ENCODE data around the gene IL31. TPM values are rescaled to one million over a fixed set of nuclear protein-coding genes. Genes with fewer than 3 reads are reported as not detected.

The IL31 gene
- total RNA-seq, 2 experiments from 2014 or later, result not detected

DNA sequence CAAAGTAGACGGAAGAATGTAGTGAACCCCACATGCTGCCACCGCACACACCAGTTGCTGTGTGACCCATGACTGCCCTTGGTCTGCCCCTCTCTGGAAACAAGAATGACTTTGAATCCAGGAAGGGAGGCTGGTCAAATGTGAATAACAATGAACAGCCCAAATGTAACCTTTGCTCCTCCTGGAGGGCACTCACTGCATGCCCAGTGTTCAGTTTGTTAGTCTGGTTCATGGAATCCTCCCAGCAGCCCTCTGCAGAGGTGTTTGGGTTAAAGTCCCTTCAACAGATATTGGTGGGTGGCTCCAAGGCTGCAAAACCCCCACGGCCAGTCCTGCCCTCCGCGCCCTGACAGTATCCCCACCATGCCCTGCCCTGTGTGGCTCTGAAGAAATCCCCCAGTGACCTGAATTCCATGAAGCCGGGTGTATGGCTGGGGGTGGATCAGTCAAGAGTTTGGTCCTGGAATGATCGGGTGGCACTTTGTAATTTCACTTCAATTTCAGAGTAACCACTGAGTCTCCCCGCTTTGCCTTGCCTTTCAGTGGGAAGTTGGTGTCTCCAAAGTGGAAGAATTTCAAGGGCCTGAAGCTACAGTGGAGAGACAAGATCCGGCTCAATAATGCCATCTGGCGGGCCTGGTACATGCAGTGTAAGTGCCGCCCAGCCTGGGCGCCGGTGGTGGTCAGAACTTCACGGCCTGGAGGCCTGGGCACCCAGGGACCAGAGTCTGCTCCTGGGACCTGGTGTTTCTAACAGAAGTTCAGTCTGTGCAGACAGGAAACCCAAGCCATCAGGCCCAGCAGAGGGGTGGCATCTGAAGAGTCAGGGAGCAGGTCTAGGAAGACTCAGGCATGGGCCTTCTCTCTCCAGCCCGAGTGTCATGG lies 47.1 kb downstream of the IL31 start:
- no peak for TF ChIP-seq EZH2phosphoT487 (IDR thresholded peaks at IDR 0.05; ENCODE audit: borderline replicate concordance, low read depth, low read length)
- TF ChIP-seq, protein P1, sequence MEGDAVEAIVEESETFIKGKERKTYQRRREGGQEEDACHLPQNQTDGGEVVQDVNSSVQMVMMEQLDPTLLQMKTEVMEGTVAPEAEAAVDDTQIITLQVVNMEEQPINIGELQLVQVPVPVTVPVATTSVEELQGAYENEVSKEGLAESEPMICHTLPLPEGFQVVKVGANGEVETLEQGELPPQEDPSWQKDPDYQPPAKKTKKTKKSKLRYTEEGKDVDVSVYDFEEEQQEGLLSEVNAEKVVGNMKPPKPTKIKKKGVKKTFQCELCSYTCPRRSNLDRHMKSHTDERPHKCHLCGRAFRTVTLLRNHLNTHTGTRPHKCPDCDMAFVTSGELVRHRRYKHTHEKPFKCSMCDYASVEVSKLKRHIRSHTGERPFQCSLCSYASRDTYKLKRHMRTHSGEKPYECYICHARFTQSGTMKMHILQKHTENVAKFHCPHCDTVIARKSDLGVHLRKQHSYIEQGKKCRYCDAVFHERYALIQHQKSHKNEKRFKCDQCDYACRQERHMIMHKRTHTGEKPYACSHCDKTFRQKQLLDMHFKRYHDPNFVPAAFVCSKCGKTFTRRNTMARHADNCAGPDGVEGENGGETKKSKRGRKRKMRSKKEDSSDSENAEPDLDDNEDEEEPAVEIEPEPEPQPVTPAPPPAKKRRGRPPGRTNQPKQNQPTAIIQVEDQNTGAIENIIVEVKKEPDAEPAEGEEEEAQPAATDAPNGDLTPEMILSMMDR (conservative IDR thresholded peaks at IDR 0.05; ENCODE audit: low read length), result no peak
- Histone ChIP-seq H3K9me2 (ENCODE audit: insufficient read depth, low read length) (no peaks in the 10 kb centered on the region), H3K4me3 (ENCODE audit: low read depth, low read length, poor library complexity, severe bottlenecking) (no peak overlapping the region), H3K9me3 (ENCODE audit: low read length) (no peaks in the 10 kb centered on the region), H3K79me2 (ENCODE audit: insufficient read depth, low read depth, low read length) (0 out of 2 replicates have a peak, but pooled peaks cover 3% of the 10 kb centered on the region), H3K27ac (ENCODE audit: low read depth, low read length, poor library complexity, severe bottlenecking) (no peak overlapping the region), H2AFZ (ENCODE audit: low read length) (no peak overlapping the region), H4K20me1 (ENCODE audit: insufficient read depth, low read length) (no peaks in the 10 kb centered on the region), H3K36me3 (ENCODE audit: insufficient read depth, low read length) (peaks cover 48% of the 10 kb centered on the region), H3K4me1 (ENCODE audit: insufficient read depth, low read length, poor library complexity, severe bottlenecking) (peaks cover 7% of the 10 kb centered on the region), H3K4me2 (ENCODE audit: low read length) (no peak overlapping the region)
- no peak for DNase-seq (ENCODE audit: low spot score)
- ChIA-PET POLR2A (interaction anchor here (0.6 kb wide), 1 partner anchor 59 kb away, joined by 3 read pairs; no protein-coding TSS in a partner anchor), CTCF (ENCODE audit: unreplicated experiment) (no interaction called here)
- intact Hi-C loops (cut with micrococcal nuclease; ENCODE audit: unreplicated experiment), result no loop called here
- BruUV-seq (replicated peaks), result no TSS peak

GRCh38 chr12:122126342-122126635 lies 47.7 kb downstream of the IL31 start:
- no peak overlapping the region for H2AFZ ChIP-seq (ENCODE audit: low read length)
- H3K4me3 ChIP-seq (ENCODE audit: low read depth, low read length, poor library complexity, severe bottlenecking), result no peak overlapping the region
- ChIA-PET CTCF (ENCODE audit: unreplicated experiment) (no interaction called here), POLR2A (interaction anchor here (0.6 to 0.7 kb wide), 2 partner anchors 38 to 58 kb away, joined by 3 to 4 read pairs; no protein-coding TSS in a partner anchor)
- intact Hi-C loops (cut with micrococcal nuclease; ENCODE audit: unreplicated experiment), result no loop called here
- H3K4me2 ChIP-seq (ENCODE audit: low read length), result no peak overlapping the region
- H4K20me1 ChIP-seq (ENCODE audit: insufficient read depth, low read length), result no peaks in the 10 kb centered on the region
- no peaks in the 10 kb centered on the region for H3K9me3 ChIP-seq (ENCODE audit: low read length)
- peaks cover 7% of the 10 kb centered on the region for H3K4me1 ChIP-seq (ENCODE audit: insufficient read depth, low read length, poor library complexity, severe bottlenecking)
- no peaks in the 10 kb centered on the region for H3K9me2 ChIP-seq (ENCODE audit: insufficient read depth, low read length)
- no peak overlapping the region for H3K27ac ChIP-seq (ENCODE audit: low read depth, low read length, poor library complexity, severe bottlenecking)
- no peak for DNase-seq (ENCODE audit: low spot score)
- 0 out of 2 replicates have a peak, but pooled peaks cover 3% of the 10 kb centered on the region for H3K79me2 ChIP-seq (ENCODE audit: insufficient read depth, low read depth, low read length)
- BruUV-seq (replicated peaks), result no TSS peak
- peaks cover 44% of the 10 kb centered on the region for H3K36me3 ChIP-seq (ENCODE audit: insufficient read depth, low read length)
- TF ChIP-seq, protein P1 (conservative IDR thresholded peaks at IDR 0.05; ENCODE audit: low read length), result no peak
- no peak for TF ChIP-seq EZH2phosphoT487 (IDR thresholded peaks at IDR 0.05; ENCODE audit: borderline replicate concordance, low read depth, low read length)

Data from OCI-LY7 (cell line).